GM23338 (cell line): ENCODE results near the gene POLDIP2.

Source experiments
- CREB1 ChIP-seq: fragments of 250-450 bp; sonication (Bioruptor Pico); IDR thresholded peaks from 2 replicates; pipeline ENCODE4 v1.5.0; 2020; ENCODE audit warnings: low read depth, mild to moderate bottlenecking, moderate library complexity
- CTCF ChIP-seq, 2 experiments: fragments of 200-600 bp in 1 of 2; sonication (generic) in 1 of 2; conservative IDR thresholded peaks; 2 replicates each; pipeline versions ENCODE4 v1.5.1 to v1.6.1; 2016 to 2017; ENCODE audit warnings: antibody characterized with exemption in 2 of 2, low read depth in 2 of 2, mild to moderate bottlenecking in 2 of 2, moderate library complexity in 1 of 2
- EZH2 ChIP-seq: fragments of 200-600 bp; sonication (generic); IDR thresholded peaks from one replicate; pipeline ENCODE4 v1.8.0; 2017; ENCODE audit warnings: antibody characterized with exemption, mild to moderate bottlenecking, low read depth; ENCODE audit not compliant: unreplicated experiment
- EZH2phosphoT487 ChIP-seq: fragments of 200-600 bp; sonication (generic); IDR thresholded peaks from one replicate; pipeline ENCODE4 v1.8.1; 2018; ENCODE audit warnings: antibody characterized with exemption; ENCODE audit not compliant: unreplicated experiment
- JUNB ChIP-seq: IDR thresholded peaks from one replicate; pipeline ENCODE4 v1.6.1; 2016; ENCODE audit warnings: antibody characterized with exemption; ENCODE audit not compliant: unreplicated experiment
- NANOG ChIP-seq: IDR thresholded peaks from 2 replicates; pipeline ENCODE4 v1.6.1; 2016; ENCODE audit warnings: antibody characterized with exemption, borderline replicate concordance
- POLR2AphosphoS5 ChIP-seq: IDR thresholded peaks from 2 replicates; pipeline ENCODE4 v1.6.1; 2016; ENCODE audit warnings: antibody characterized with exemption, low read depth
- REST ChIP-seq: IDR thresholded peaks from one replicate; pipeline ENCODE4 v1.6.1; 2018; ENCODE audit warnings: antibody characterized with exemption; ENCODE audit not compliant: unreplicated experiment
- STAT1 ChIP-seq: IDR thresholded peaks from one replicate; pipeline ENCODE4 v1.6.1; 2016; ENCODE audit warnings: antibody characterized with exemption; ENCODE audit not compliant: unreplicated experiment
- ZNF114 ChIP-seq: fragments of 250-450 bp; sonication (Bioruptor Pico); IDR thresholded peaks from 2 replicates; pipeline ENCODE4 v1.5.0; 2020; ENCODE audit warnings: mild to moderate bottlenecking, moderate library complexity
- ZNF331 ChIP-seq: fragments of 250-450 bp; sonication (Bioruptor Pico); IDR thresholded peaks from 2 replicates; pipeline ENCODE4 v1.5.0; 2020; ENCODE audit warnings: low read depth, mild to moderate bottlenecking, moderate library complexity
- ZNF462 ChIP-seq: fragments of 250-450 bp; sonication (Bioruptor Pico); IDR thresholded peaks from 2 replicates; pipeline ENCODE4 v1.5.0; 2020; ENCODE audit warnings: mild to moderate bottlenecking, moderate library complexity

- TF ChIP-seq EZH2, result no peak
- TF ChIP-seq POLR2AphosphoS5, result no peak
- TF ChIP-seq EZH2phosphoT487, result no peak
- no peak for TF ChIP-seq CTCF (conservative IDR thresholded peaks at IDR 0.05; ENCODE audit: low read depth in 2 of 2)
- TF ChIP-seq ZNF114 (CRISPR knock-in tag), result no peak
- TF ChIP-seq ZNF462, result no peak
- no peak for TF ChIP-seq REST
- TF ChIP-seq CREB1 (CRISPR knock-in tag), result no peak
- TF ChIP-seq ZNF331 (CRISPR knock-in tag), result no peak
- TF ChIP-seq NANOG, result no peak
- no peak for TF ChIP-seq STAT1
- TF ChIP-seq JUNB, result no peak
These were observed 11.1 kb downstream of the POLDIP2 start for GRCh38 chr17:28346199-28346580.
